Measurements from ENCODE around the gene SOX8. TPM values are rescaled to one million over a fixed set of nuclear protein-coding genes. Genes with fewer than 3 reads are reported as not detected.

SOX8 gene
- total and polyA plus RNA-seq, 7 donors: under 0.01 to 3.4 (median 2.7) TPM; not detected in 1

DNA sequence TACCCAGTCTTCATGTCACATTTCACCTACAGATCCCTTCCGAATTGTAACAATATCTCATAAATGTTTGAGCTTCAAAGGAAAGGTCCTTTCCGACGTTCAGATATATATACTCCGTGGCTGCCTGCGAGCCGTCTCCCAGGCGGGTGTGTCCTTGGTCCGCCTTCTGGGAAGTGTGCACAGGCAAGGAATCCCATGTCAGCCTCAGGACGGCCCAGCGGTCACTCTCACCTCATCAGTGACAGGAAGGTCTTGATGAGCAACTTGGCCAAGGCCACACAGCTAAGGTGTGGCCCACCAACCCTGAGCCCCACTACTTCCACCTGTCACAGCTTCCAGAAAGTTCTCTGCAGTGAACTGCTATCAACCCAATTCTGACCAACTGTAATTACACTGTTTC, 15.1 kb upstream of the SOX8 start:
- H3K4me1 ChIP-seq: peaks cover 0 to 56% (median 50%) of the 10 kb centered on the region in 4 donors
- H3K36me3 ChIP-seq: peaks cover 0 to 4% (median 0%) of the 10 kb centered on the region in 4 donors
- intact Hi-C loops (cut with DNase I): loop anchor here (5.0 kb wide), 1 partner anchor 159 kb away; no protein-coding TSS in a partner anchor
- TF ChIP-seq POLR2AphosphoS5 (IDR thresholded peaks at IDR 0.05) (no peak), EP300 (IDR thresholded peaks at IDR 0.05) (no peak), CTCF (IDR thresholded peaks at IDR 0.05) (no peak), POLR2A (IDR thresholded peaks at IDR 0.05) (no peak)
- DNase-seq: no peak
- 95% methylated on average over 10 of the region's 10 CpGs for WGBS, 2 donors
- H3K27me3 ChIP-seq: no peaks in the 10 kb centered on the region
- no peak overlapping the region for H3K27ac ChIP-seq
- no peaks in the 10 kb centered on the region for H3K9me3 ChIP-seq
- no peak overlapping the region for H3K4me3 ChIP-seq

DNA sequence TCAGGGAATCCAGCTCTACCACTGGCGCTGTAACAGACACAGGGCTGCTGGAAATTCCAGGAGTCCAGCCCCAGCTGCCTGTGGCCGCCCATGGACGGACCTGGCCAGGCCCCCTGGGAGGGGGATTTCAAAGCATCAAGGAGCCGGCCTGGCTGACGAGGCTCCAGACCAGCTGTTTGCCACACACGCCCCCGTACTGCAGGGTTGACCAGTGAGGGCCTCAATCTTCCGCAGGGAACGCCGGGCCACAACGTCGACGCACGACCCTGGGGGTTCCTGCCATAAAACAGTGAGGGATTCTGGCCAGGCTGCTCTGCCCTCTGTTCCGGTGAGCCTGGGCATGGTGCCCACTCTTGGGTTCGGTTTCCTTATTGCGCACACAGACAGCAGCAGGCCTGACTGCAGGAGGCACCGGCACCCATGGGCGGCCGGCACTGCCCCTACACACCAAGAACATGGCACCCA, 14.5 kb upstream of the SOX8 start:
- Histone ChIP-seq H3K36me3 (peaks cover 0 to 4% (median 0%) of the 10 kb centered on the region in 4 donors), H3K27ac (no peak overlapping the region), H3K4me1 (peaks cover 0 to 56% (median 50%) of the 10 kb centered on the region in 4 donors), H3K4me3 (no peak overlapping the region), H3K9me3 (no peaks in the 10 kb centered on the region), H3K27me3 (no peaks in the 10 kb centered on the region)
- intact Hi-C loops (cut with DNase I): loop anchor here (5.0 kb wide), 1 partner anchor 160 kb away; no protein-coding TSS in a partner anchor
- TF ChIP-seq POLR2AphosphoS5 (IDR thresholded peaks at IDR 0.05): no peak
- TF ChIP-seq EP300 (IDR thresholded peaks at IDR 0.05): no peak
- TF ChIP-seq CTCF (IDR thresholded peaks at IDR 0.05): no peak
- no peak for TF ChIP-seq POLR2A (IDR thresholded peaks at IDR 0.05)
- WGBS, 2 donors: 69 to 84% methylated on average over 20 of the region's 20 CpGs
- no peak for DNase-seq

- no peak for DNase-seq
- Histone ChIP-seq H3K27ac (no peak overlapping the region), H3K4me1 (peaks cover 0 to 50% (median 44%) of the 10 kb centered on the region in 4 donors), H3K27me3 (no peaks in the 10 kb centered on the region), H3K9me3 (no peaks in the 10 kb centered on the region), H3K4me3 (no peak overlapping the region), H3K36me3 (peaks cover 0 to 4% (median 0%) of the 10 kb centered on the region in 4 donors)
- no peak for TF ChIP-seq EP300 (IDR thresholded peaks at IDR 0.05)
- no peak for TF ChIP-seq POLR2AphosphoS5 (IDR thresholded peaks at IDR 0.05)
- no peak for TF ChIP-seq CTCF (IDR thresholded peaks at IDR 0.05)
- no peak for TF ChIP-seq POLR2A (IDR thresholded peaks at IDR 0.05)
- 94 to 95% methylated on average over 41 of the region's 41 CpGs for WGBS, 2 donors
- intact Hi-C loops (cut with DNase I): loop anchor here (5.0 kb wide), 1 partner anchor 160 kb away; no protein-coding TSS in a partner anchor
Observed at GRCh38 chr16:967546-968295, 13.8 kb upstream of the SOX8 start.

DNA sequence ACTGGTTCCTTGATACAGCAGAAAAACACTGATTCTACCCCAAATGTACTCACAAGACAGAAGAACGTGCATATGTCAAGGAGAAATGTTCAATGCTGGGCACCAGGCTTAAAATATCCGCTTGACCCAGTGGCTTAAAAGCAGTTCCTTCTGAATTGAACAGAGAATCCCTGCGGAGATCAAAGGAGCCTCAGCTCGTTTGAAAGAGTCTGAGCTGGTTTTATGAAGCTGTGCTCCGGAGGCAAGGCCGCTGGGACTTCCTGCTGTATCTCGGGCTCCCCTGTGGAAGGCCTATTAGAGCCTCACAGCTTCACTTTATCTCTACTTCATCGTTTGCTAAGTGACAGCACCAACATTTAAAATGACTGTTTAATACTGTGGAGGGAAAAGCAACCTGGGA, 12.9 kb upstream of the SOX8 start:
- no peak for DNase-seq
- no peak overlapping the region for H3K27ac ChIP-seq
- peaks cover 0 to 41% (median 35%) of the 10 kb centered on the region in 4 donors for H3K4me1 ChIP-seq
- H3K36me3 ChIP-seq: peaks cover 0 to 4% (median 0%) of the 10 kb centered on the region in 4 donors
- H3K9me3 ChIP-seq: no peaks in the 10 kb centered on the region
- no peaks in the 10 kb centered on the region for H3K27me3 ChIP-seq
- no peak overlapping the region for H3K4me3 ChIP-seq
- TF ChIP-seq POLR2AphosphoS5 (IDR thresholded peaks at IDR 0.05) (no peak), EP300 (IDR thresholded peaks at IDR 0.05) (no peak), CTCF (IDR thresholded peaks at IDR 0.05) (no peak), POLR2A (IDR thresholded peaks at IDR 0.05) (no peak)
- intact Hi-C loops (cut with DNase I): loop anchor here (5.0 kb wide), 1 partner anchor 161 kb away; no protein-coding TSS in a partner anchor
- WGBS, 2 donors: 78 to 84% methylated on average over 8 of the region's 8 CpGs

All from sigmoid colon (tissue), 7 donors.